Fibroblast of the conjunctiva (primary cell): Measurements from ENCODE around the gene TNFSF13.
"Not testable (repeated sequence)": the region's sequence is repeated elsewhere in the genome, so short reads cannot be mapped to it uniquely, and the experiment has no call there.

Experiments
- DNase-seq: peaks from one replicate; pipeline ENCODE4 v3.0.0-alpha.2; 2010; ENCODE audit warnings: low read depth

The TNFSF13 gene

DNA sequence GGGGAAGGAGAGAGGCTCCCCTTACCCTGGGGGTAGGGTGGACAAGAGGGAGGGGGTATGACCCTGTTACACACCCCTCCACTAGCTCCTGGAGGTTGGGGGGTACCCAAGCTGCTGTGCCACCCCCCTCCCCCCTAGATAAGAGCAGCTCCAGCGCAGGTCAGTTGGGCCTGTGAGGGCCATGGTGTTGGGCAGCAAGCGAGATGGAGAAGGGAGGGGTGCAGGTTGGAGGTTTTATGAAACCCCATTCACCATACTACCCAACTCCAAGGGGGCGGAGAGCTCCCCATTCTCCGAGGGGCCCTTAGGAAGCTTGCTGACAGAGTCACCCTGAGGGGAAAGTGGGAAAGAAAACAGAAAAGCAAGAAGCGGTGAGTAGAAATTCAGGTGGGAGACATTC, 33.0 kb downstream of the TNFSF13 start:
- DNase-seq = no peak

DNA sequence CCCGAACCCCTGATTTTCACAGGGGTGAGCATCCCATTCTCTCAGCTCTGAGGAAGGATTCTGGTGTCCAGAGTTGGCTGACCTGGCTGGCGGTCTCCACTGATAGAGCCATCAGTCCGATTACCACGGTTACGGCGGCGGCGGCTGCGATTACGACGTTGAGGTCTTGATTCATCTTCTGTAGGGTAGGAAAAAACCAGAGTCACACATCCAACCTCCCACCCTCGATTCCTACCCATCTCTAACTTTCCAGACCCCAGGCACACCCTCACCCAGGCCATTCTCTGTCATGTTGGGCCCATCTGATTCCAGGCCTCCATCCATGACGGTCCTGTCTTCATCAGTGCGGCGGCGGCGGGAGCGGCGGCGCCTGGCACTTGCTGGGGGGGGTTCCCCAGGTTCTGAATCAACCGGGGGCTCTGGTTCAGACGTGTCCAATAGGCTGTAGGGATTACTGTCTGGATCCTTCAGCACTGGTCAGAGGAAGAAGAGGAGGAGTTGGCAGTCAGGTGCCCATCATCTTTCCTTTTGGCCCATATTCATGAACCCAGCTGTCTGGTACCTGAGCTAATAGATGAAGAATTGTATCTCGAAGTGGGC, 34.0 kb downstream of the TNFSF13 start:
- DNase-seq = no peak

DNA sequence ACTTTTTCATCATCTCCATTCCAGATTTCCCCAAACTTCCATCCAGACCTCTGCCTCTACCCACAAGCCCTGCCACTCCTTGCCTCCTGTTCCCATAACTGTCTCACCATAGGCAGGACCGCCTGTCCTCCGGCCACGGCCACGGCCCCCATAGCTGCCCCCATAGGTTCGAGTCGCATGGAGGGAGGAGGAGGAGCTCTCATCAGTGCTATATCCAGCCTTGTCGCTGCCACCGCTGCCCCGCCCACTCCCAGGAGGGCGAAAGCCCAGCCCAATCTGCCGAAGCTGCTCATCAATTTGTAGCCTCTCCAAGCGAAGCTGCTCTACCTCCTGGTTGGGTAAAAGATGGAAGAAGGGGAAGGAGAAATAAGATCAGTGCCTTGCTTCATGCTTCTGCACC, 34.7 kb downstream of the TNFSF13 start:
- no peak for DNase-seq

DNA sequence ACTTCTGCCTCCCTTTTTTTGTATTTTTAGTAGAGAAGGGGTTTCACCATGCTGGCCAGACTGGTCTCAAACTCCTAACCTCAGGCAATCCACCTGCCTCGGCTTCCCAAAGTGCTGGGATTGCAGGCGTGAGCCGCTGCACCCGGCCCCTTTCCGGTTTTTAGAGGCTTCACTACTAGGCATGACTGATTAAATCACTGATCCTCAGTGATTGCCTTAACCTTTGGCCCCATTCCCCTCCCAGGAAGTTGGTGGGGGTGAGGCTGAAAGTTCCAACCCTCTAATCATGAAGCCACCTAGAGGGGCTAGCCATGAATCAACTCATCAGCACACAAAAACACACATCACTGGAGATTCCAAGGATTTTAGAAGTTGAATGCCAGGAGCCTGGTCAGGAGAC, 39.0 kb downstream of the TNFSF13 start:
- DNase-seq = not testable (repeated sequence)

DNA sequence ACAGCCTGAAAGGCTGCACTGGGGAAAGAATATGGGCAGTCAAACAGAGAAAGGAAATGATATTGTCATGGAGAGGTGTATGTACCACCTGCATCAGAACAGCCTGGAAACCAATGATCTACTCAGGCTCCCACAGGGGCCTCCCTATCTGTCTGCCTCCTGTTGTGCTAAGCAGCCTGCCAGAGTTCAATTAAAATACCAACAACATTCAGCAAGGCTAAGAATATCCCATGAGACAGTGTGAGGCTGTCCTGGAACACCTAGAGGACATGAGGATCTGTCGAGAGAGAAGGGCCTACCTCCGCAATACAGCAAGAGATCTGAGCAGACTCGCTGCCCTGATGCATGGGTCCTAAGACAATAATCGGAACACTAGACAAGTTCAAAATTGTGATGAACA, 47.7 kb downstream of the TNFSF13 start:
- DNase-seq = no peak

DNA sequence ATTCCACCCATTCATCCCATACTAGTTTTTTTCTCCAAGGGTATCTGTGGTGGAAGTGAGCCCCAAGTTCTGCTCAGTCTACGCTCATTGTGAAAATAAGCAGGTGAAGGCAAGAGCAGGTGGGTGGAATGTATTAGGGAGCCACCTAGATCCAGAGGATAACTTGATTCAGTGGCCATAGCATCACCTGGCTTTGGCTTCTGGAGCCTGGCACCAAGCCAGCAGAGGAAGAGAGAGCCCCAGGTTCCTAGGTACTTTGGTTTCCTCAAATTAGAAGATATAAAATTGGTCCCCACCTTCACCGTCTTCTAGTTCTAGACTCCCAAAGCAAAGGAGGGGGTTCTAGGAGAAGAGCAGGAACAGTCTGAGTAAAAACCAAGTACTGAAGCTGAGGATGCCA, 52.1 kb downstream of the TNFSF13 start:
- no peak for DNase-seq
